Measurements from ENCODE around the gene CHD1L. TPM values are rescaled to one million over a fixed set of nuclear protein-coding genes. Genes with fewer than 3 reads are reported as not detected.

The CHD1L gene
- total and polyA plus RNA-seq, 2 of the 13 experiments (the other 11 are each of a cell fraction or from before 2014, with no cell fraction given) = 74.3 to 111 TPM

DNA sequence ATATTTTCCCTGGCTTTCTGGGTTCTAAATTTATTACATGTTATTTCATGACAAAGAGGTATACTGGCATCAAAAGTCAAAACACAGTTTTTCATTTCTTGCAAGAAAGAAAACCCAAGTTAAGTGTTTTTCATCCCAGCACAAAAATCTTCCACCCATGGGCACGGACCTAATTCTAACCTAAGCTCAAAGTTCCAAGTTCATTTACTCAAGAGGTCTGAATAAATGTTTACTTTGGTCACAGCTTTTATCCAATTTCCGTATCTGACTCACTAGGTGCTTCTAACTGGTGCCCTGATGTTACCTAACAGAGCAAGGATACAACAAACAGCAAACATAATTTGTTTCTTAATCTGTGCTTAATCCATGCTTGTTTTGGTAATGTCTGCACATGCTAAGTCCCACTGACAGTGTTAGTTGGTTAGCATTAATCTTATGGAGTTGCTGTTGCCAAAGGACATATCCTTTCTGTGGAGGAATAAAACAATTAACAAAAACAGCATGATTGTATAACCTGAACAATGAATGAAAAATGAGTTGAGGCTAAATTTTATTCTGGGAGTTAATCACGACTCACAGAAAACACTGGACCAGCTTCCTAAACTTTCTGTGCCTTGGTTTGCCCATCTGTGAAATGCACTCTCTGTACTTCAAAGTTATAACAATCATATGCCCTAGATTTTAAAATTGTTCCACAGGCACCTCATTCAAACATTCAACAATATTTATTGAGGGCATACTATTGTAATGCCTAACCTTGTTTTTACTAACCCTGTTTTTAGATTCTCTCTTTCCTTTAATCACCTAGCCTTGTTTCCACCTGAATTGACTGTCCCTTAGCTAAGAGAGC, 4.2 kb upstream of the CHD1L start (continued):
- TF ChIP-seq, protein P1, sequence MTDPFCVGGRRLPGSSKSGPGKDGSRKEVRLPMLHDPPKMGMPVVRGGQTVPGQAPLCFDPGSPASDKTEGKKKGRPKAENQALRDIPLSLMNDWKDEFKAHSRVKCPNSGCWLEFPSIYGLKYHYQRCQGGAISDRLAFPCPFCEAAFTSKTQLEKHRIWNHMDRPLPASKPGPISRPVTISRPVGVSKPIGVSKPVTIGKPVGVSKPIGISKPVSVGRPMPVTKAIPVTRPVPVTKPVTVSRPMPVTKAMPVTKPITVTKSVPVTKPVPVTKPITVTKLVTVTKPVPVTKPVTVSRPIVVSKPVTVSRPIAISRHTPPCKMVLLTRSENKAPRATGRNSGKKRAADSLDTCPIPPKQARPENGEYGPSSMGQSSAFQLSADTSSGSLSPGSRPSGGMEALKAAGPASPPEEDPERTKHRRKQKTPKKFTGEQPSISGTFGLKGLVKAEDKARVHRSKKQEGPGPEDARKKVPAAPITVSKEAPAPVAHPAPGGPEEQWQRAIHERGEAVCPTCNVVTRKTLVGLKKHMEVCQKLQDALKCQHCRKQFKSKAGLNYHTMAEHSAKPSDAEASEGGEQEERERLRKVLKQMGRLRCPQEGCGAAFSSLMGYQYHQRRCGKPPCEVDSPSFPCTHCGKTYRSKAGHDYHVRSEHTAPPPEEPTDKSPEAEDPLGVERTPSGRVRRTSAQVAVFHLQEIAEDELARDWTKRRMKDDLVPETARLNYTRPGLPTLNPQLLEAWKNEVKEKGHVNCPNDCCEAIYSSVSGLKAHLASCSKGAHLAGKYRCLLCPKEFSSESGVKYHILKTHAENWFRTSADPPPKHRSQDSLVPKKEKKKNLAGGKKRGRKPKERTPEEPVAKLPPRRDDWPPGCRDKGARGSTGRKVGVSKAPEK (CRISPR knock-in tag; IDR thresholded peaks at IDR 0.05; ENCODE audit: borderline replicate concordance) = no peak
- no peak for TF ChIP-seq AGO2 (optimal IDR thresholded peaks at IDR 0.05; ENCODE audit: low read depth, low read length)
- no peak for TF ChIP-seq ZFP36L1 (CRISPR knock-in tag; IDR thresholded peaks at IDR 0.05)
- TF ChIP-seq ELF1 (CRISPR knock-in tag; IDR thresholded peaks at IDR 0.05) = peak; percentile 70
- TF ChIP-seq ZNF883 (CRISPR knock-in tag; IDR thresholded peaks at IDR 0.05; ENCODE audit: not compliant biosample characterization) = no peak
- TF ChIP-seq, protein P2, sequence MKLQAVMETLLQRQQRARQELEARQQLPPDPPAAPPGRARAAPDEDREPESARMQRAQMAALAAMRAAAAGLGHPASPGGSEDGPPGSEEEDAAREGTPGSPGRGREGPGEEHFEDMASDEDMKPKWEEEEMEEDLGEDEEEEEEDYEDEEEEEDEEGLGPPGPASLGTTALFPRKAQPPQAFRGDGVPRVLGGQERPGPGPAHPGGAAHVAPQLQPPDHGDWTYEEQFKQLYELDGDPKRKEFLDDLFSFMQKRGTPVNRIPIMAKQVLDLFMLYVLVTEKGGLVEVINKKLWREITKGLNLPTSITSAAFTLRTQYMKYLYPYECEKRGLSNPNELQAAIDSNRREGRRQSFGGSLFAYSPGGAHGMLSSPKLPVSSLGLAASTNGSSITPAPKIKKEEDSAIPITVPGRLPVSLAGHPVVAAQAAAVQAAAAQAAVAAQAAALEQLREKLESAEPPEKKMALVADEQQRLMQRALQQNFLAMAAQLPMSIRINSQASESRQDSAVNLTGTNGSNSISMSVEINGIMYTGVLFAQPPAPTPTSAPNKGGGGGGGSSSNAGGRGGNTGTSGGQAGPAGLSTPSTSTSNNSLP (IDR thresholded peaks at IDR 0.05; ENCODE audit: low read depth, low read length) = peak; percentile 95
- no peak for TF ChIP-seq MTF2 (CRISPR knock-in tag; IDR thresholded peaks at IDR 0.05; ENCODE audit: borderline replicate concordance)
- TF ChIP-seq, protein P3, sequence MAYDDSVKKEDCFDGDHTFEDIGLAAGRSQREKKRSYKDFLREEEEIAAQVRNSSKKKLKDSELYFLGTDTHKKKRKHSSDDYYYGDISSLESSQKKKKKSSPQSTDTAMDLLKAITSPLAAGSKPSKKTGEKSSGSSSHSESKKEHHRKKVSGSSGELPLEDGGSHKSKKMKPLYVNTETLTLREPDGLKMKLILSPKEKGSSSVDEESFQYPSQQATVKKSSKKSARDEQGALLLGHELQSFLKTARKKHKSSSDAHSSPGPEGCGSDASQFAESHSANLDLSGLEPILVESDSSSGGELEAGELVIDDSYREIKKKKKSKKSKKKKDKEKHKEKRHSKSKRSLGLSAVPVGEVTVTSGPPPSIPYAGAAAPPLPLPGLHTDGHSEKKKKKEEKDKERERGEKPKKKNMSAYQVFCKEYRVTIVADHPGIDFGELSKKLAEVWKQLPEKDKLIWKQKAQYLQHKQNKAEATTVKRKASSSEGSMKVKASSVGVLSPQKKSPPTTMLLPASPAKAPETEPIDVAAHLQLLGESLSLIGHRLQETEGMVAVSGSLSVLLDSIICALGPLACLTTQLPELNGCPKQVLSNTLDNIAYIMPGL (CRISPR knock-in tag; IDR thresholded peaks at IDR 0.05; ENCODE audit: borderline replicate concordance in 1 of 2, low read depth in 1 of 2) = no peak; a peak in 1 of 4 replicates
- TF ChIP-seq SALL1 (CRISPR knock-in tag; IDR thresholded peaks at IDR 0.05) = peak; percentile 50; the same call in 1 of the 2 replicates
- TF ChIP-seq ZNF550 (CRISPR knock-in tag; IDR thresholded peaks at IDR 0.05; ENCODE audit: borderline replicate concordance) = no peak
- no peak for TF ChIP-seq ZFP82 (CRISPR knock-in tag; IDR thresholded peaks at IDR 0.05; ENCODE audit: borderline replicate concordance)
- TF ChIP-seq TMF1 (CRISPR knock-in tag; IDR thresholded peaks at IDR 0.05; ENCODE audit: low read depth) = no peak
- no peak for TF ChIP-seq TOPORS (CRISPR knock-in tag; IDR thresholded peaks at IDR 0.05)
- no peak for TF ChIP-seq ZNF788 (CRISPR knock-in tag; IDR thresholded peaks at IDR 0.05; ENCODE audit: borderline replicate concordance)
- TF ChIP-seq, protein P4, sequence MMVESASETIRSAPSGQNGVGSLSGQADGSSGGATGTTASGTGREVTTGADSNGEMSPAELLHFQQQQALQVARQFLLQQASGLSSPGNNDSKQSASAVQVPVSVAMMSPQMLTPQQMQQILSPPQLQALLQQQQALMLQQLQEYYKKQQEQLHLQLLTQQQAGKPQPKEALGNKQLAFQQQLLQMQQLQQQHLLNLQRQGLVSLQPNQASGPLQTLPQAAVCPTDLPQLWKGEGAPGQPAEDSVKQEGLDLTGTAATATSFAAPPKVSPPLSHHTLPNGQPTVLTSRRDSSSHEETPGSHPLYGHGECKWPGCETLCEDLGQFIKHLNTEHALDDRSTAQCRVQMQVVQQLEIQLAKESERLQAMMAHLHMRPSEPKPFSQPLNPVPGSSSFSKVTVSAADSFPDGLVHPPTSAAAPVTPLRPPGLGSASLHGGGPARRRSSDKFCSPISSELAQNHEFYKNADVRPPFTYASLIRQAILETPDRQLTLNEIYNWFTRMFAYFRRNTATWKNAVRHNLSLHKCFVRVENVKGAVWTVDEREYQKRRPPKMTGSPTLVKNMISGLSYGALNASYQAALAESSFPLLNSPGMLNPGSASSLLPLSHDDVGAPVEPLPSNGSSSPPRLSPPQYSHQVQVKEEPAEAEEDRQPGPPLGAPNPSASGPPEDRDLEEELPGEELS (CRISPR knock-in tag; IDR thresholded peaks at IDR 0.05) = peak; percentile 98
- peak; percentile 74 for TF ChIP-seq RBFOX2 (IDR thresholded peaks at IDR 0.05; ENCODE audit: low read depth, low read length)
- TF ChIP-seq, protein P5, sequence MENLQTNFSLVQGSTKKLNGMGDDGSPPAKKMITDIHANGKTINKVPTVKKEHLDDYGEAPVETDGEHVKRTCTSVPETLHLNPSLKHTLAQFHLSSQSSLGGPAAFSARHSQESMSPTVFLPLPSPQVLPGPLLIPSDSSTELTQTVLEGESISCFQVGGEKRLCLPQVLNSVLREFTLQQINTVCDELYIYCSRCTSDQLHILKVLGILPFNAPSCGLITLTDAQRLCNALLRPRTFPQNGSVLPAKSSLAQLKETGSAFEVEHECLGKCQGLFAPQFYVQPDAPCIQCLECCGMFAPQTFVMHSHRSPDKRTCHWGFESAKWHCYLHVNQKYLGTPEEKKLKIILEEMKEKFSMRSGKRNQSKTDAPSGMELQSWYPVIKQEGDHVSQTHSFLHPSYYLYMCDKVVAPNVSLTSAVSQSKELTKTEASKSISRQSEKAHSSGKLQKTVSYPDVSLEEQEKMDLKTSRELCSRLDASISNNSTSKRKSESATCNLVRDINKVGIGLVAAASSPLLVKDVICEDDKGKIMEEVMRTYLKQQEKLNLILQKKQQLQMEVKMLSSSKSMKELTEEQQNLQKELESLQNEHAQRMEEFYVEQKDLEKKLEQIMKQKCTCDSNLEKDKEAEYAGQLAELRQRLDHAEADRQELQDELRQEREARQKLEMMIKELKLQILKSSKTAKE (CRISPR knock-in tag; IDR thresholded peaks at IDR 0.05; ENCODE audit: borderline replicate concordance) = peak; percentile 60; the same call in 1 of the 2 replicates
